ENCODE results near the gene SHOC2. TPM values are rescaled to one million over a fixed set of nuclear protein-coding genes. Genes with fewer than 3 reads are reported as not detected.

SHOC2 gene
- total RNA-seq, 1 donor from 2014 or later, result 24.4 TPM

- DNase-seq (ENCODE audit: low read depth), result no peak
- no peaks in the 10 kb centered on the region for H3K27me3 ChIP-seq (ENCODE audit: control insufficient read depth, insufficient read depth, low read length)
- no peak overlapping the region for H3K4me3 ChIP-seq (ENCODE audit: low read depth, low read length)
- TF ChIP-seq CTCF (IDR thresholded peaks at IDR 0.05; ENCODE audit: insufficient read depth, low read length, poor library complexity, severe bottlenecking), result no peak
- H3K36me3 ChIP-seq (ENCODE audit: control insufficient read depth, insufficient read depth, low read length), result no peaks in the 10 kb centered on the region
These were observed 116.1 kb downstream of the SHOC2 start for GRCh38 chr10:111035542-111035941.

- no peak overlapping the region for H3K4me3 ChIP-seq (ENCODE audit: low read depth, low read length)
- H3K27me3 ChIP-seq (ENCODE audit: control insufficient read depth, insufficient read depth, low read length), result no peaks in the 10 kb centered on the region
- H3K36me3 ChIP-seq (ENCODE audit: control insufficient read depth, insufficient read depth, low read length), result no peaks in the 10 kb centered on the region
- TF ChIP-seq CTCF (IDR thresholded peaks at IDR 0.05; ENCODE audit: insufficient read depth, low read length, poor library complexity, severe bottlenecking), result peak; percentile 26
- DNase-seq (ENCODE audit: low read depth), result no peak
These were observed 118.5 kb downstream of the SHOC2 start for GRCh38 chr10:111037858-111038257.

DNA sequence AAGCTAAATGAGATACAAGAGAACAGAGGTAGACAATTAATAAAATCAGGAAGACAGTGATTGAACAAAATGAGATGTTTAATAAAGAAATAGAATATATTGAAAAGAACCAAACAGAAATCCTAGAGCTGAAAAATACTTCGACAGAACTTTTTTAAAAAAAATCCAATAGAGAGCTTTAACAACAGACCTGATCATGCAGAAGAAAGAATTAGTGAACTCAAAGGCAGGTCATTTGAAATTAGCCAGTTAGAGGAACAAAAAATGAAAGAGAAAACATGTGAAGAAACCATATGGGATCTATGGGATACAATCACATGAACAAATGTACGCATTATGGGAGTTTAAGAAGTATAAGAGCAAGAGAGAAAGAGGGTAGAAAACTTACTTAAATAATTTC lies 120.1 kb downstream of the SHOC2 start:
- TF ChIP-seq CTCF (IDR thresholded peaks at IDR 0.05; ENCODE audit: insufficient read depth, low read length, poor library complexity, severe bottlenecking), result no peak
- DNase-seq (ENCODE audit: low read depth), result no peak
- H3K4me3 ChIP-seq (ENCODE audit: low read depth, low read length), result no peak overlapping the region
- no peaks in the 10 kb centered on the region for H3K27me3 ChIP-seq (ENCODE audit: control insufficient read depth, insufficient read depth, low read length)
- no peaks in the 10 kb centered on the region for H3K36me3 ChIP-seq (ENCODE audit: control insufficient read depth, insufficient read depth, low read length)

DNA sequence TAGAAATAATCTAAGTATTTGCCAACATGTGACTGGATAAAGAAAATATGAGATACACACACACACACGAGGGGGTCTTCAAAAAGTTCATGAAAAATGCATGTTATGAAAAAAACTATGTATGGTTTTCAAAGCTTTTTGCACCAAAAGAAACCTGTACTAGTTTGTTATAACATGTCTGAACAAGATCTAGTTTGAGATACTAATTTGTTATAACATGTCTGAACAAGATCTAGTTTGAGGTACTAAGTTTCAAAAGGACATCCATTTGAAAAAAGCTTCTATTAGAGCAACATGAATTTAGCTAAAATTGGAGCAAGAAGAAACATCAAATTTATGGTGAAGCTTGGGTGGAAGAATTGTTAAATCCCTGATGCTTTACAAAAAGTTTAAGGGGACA lies 137.6 kb downstream of the SHOC2 start:
- no peaks in the 10 kb centered on the region for H3K36me3 ChIP-seq (ENCODE audit: control insufficient read depth, insufficient read depth, low read length)
- no peak for DNase-seq (ENCODE audit: low read depth)
- no peak for TF ChIP-seq CTCF (IDR thresholded peaks at IDR 0.05; ENCODE audit: insufficient read depth, low read length, poor library complexity, severe bottlenecking)

More for the DNA sequence above, 137.6 kb downstream of the SHOC2 start:
- Histone ChIP-seq H3K27me3 (ENCODE audit: control insufficient read depth, insufficient read depth, low read length) (no peaks in the 10 kb centered on the region), H3K4me3 (ENCODE audit: low read depth, low read length) (no peak overlapping the region)

Other genes starting within 250 kb of the SHOC2 start
- gene PDCD4, start 47.7 kb upstream of the SHOC2 start, total RNA-seq, result 17.1 and 35.7 TPM in 2 replicates
- gene BBIP1, start 424 bp upstream of the SHOC2 start, total RNA-seq, result 23.6 and 24.7 TPM in 2 replicates
- not detected in 2 replicates for gene ADRA2A, start 157.4 kb downstream of the SHOC2 start, total RNA-seq

Measured in kidney epithelial cell (primary cell).